HCT116 (cell line): ENCODE data around the gene FOXP1. TPM values are rescaled to one million over a fixed set of nuclear protein-coding genes. Genes with fewer than 3 reads are reported as not detected.

Experiments used
- ATAC-seq: fragments of 200-7000 bp; cut with Tn5 transposase; 2 replicates; pipeline ENCODE4 v1.9.1; 2020; ENCODE audit warnings: mild to moderate bottlenecking, moderate library complexity
- BruUV-seq: library from RNA; stranded (reverse); fragments of 400-500 nt; replicated peaks from 2 replicates; lab custom pipeline; 2021; lab: Mats Ljungman, UMichigan
- CTCF ChIA-PET: fragments of 300-600 bp; sonication (Branson Sonifier 250); formaldehyde crosslinking; loops from one replicate; lab custom pipeline; 2021; ENCODE audit warnings: antibody characterized with exemption; lab: Charles Lee
- POLR2A ChIA-PET: fragments of 300-600, 350-600 bp; sonication (Branson Sonifier 250); formaldehyde crosslinking; loops from one replicate; lab custom pipeline; 2021; ENCODE audit warnings: antibody characterized with exemption; lab: Charles Lee
- RAD21 ChIA-PET, 2 experiments: fragments of 300-600 bp; sonication (Branson Sonifier 250); formaldehyde crosslinking; loops; one replicate each; lab custom pipeline; 2023; ENCODE audit warnings: low total read pairs in 2 of 2; ENCODE audit not compliant: uncharacterized antibody in 2 of 2, unreplicated experiment in 2 of 2, low non-redundant PET in 1 of 2; lab: Charles Lee
- DNase-seq: peaks from one replicate; pipeline ENCODE4 v3.0.0-alpha.2; 2010; ENCODE audit warnings: low read depth, low spot score
- H2AFZ ChIP-seq: fragments of 200-600 bp; shearing (Covaris generic), sonication (generic); 2 replicates; pipeline ENCODE4 v1.6.1; 2017; ENCODE audit warnings: low read depth, mixed run types, mixed read lengths, antibody characterized with exemption, low read length; ENCODE audit not compliant: poor library complexity, severe bottlenecking
- H3K27ac ChIP-seq: 2 replicates; pipeline ENCODE4 v1.5.1; 2012; ENCODE audit warnings: low read depth, low read length
- H3K27me3 ChIP-seq: fragments of 200-600 bp; sonication (generic); 2 replicates; pipeline ENCODE4 v1.6.1; 2016; ENCODE audit warnings: mixed run types, low read length, mixed read lengths; ENCODE audit not compliant: insufficient read depth
- H3K36me3 ChIP-seq, 2 experiments: fragments of 200-500 bp in 1 of 2; fragments of 200-600 bp in 1 of 2; sonication (Bioruptor generic) in 1 of 2; sonication (generic) in 1 of 2; 2 replicates each; pipeline versions ENCODE4 v1.5.1 to v1.6.1; 2014 to 2016; ENCODE audit warnings: low read length in 2 of 2, inconsistent platforms in 1 of 2, mixed read lengths in 1 of 2, mixed run types in 1 of 2; ENCODE audit not compliant: insufficient read depth in 2 of 2, control insufficient read depth in 1 of 2
- H3K4me1 ChIP-seq, 2 experiments: fragments of 200-600 bp in 1 of 2; sonication (generic) in 1 of 2; 2 replicates each; pipeline versions ENCODE4 v1.5.1 to v1.6.1; 2012 to 2017; ENCODE audit warnings: low read length in 2 of 2, inconsistent platforms in 1 of 2, mild to moderate bottlenecking in 1 of 2, mixed read lengths in 1 of 2, mixed run types in 1 of 2, moderate library complexity in 1 of 2; ENCODE audit not compliant: insufficient read depth in 2 of 2, control insufficient read depth in 1 of 2
- H3K4me2 ChIP-seq: fragments of 200-600 bp; sonication (generic); 2 replicates; pipeline ENCODE4 v1.6.1; 2017; ENCODE audit warnings: mixed run types, low read length, mixed read lengths
- H3K4me3 ChIP-seq, 2 experiments: fragments of 200-600 bp in 1 of 2; sonication (generic) in 1 of 2; replicated peaks in 1 of 2; 2 replicates each; pipeline ENCODE4 v1.5.1; 2011 to 2016; ENCODE audit warnings: low read length in 2 of 2, control low read depth in 1 of 2, low read depth in 1 of 2, mild to moderate bottlenecking in 1 of 2, mixed read lengths in 1 of 2, mixed run types in 1 of 2
- H3K79me2 ChIP-seq: fragments of 200-600 bp; sonication (generic); 2 replicates; pipeline ENCODE4 v1.6.1; 2017; ENCODE audit warnings: mild to moderate bottlenecking, mixed run types, low read length, moderate library complexity, mixed read lengths; ENCODE audit not compliant: insufficient read depth
- H3K9ac ChIP-seq: fragments of 200-600 bp; sonication (generic); 2 replicates; pipeline ENCODE4 v1.6.1; 2016; ENCODE audit warnings: low read length, mixed read lengths
- H3K9me2 ChIP-seq: fragments of 200-600 bp; sonication (generic), shearing (Covaris generic); 2 replicates; pipeline ENCODE4 v1.6.1; 2017; ENCODE audit warnings: mixed run types, mild to moderate bottlenecking, moderate library complexity; ENCODE audit not compliant: insufficient read depth
- H3K9me3 ChIP-seq, 2 experiments: fragments of 200-500 bp in 1 of 2; fragments of 200-600 bp in 1 of 2; sonication (Bioruptor generic) in 1 of 2; sonication (generic) in 1 of 2; 2 replicates each; pipeline ENCODE4 v1.6.1; 2014 to 2017; ENCODE audit warnings: low read length in 2 of 2, mixed read lengths in 2 of 2, inconsistent platforms in 1 of 2, low read depth in 1 of 2, mild to moderate bottlenecking in 1 of 2, mixed run types in 1 of 2, moderate library complexity in 1 of 2; ENCODE audit not compliant: control insufficient read depth in 1 of 2, insufficient read depth in 1 of 2
- H4K20me1 ChIP-seq: fragments of 200-600 bp; sonication (generic), shearing (Covaris generic); 2 replicates; pipeline ENCODE4 v1.6.1; 2017; ENCODE audit warnings: mixed run types, mild to moderate bottlenecking, moderate library complexity; ENCODE audit not compliant: insufficient read depth
- CBX3 ChIP-seq: IDR thresholded peaks from 2 replicates; pipeline ENCODE4 v1.6.1; 2012; ENCODE audit warnings: low read depth
- EGR1 ChIP-seq: IDR thresholded peaks from 2 replicates; pipeline ENCODE4 v1.6.1; 2012; ENCODE audit warnings: low read depth
- ELF1 ChIP-seq: IDR thresholded peaks from 2 replicates; pipeline ENCODE4 v1.6.1; 2012; ENCODE audit warnings: low read depth, borderline replicate concordance
- FOSL1 ChIP-seq: IDR thresholded peaks from 2 replicates; pipeline ENCODE4 v1.6.1; 2012; ENCODE audit warnings: low read depth
- POLR2AphosphoS5 ChIP-seq: IDR thresholded peaks from 2 replicates; pipeline ENCODE4 v1.6.1; 2011; ENCODE audit warnings: mild to moderate bottlenecking, low read depth, low read length, moderate library complexity
- RAD21 ChIP-seq: IDR thresholded peaks from 2 replicates; pipeline ENCODE4 v1.6.1; 2012; ENCODE audit warnings: low read depth, mild to moderate bottlenecking
- SRF ChIP-seq: IDR thresholded peaks from 2 replicates; pipeline ENCODE4 v1.6.1; 2012; ENCODE audit warnings: low read depth
- intact Hi-C: fragments of 100-400 bp; cut with micrococcal nuclease; formaldehyde crosslinking; loops from 2 replicates; pipeline ENCODE4 v1.10.0; 2022
- total RNA-seq: library from RNA; stranded (reverse); gene quantifications from one replicate; pipeline ENCODE4 v1.2.1, GENCODE V29; 2021; ENCODE audit not compliant: unreplicated experiment
- TF ChIP-seq, protein P1 (sequence below), 3 experiments: fragments of 200-600 bp in 1 of 3; sonication (generic) in 1 of 3; IDR thresholded peaks in 2 of 3; conservative IDR thresholded peaks in 1 of 3; 2 replicates each; pipeline ENCODE4 v1.5.1; 2012 to 2017; ENCODE audit warnings: low read depth in 2 of 3, low read length in 2 of 3, antibody characterized with exemption in 1 of 3, borderline replicate concordance in 1 of 3, control low read depth in 1 of 3, mild to moderate bottlenecking in 1 of 3, mixed read lengths in 1 of 3, mixed run types in 1 of 3, moderate library complexity in 1 of 3; ENCODE audit not compliant: insufficient read depth in 1 of 3
- TF ChIP-seq, protein P2 (sequence below): IDR thresholded peaks from 2 replicates; pipeline ENCODE4 v1.6.1; 2012

The FOXP1 gene
- total RNA-seq, 1 experiment from 2014 or later = 11.4 TPM

- H3K9ac ChIP-seq = no peak overlapping the region
- H3K4me3 ChIP-seq = no peak overlapping the region
- DNase-seq = no peak
- no peak overlapping the region for H3K4me2 ChIP-seq
- intact Hi-C loops = no loop called here
- no peaks in the 10 kb centered on the region for H3K36me3 ChIP-seq
- H3K27ac ChIP-seq = no peak overlapping the region
- no peaks in the 10 kb centered on the region for H3K79me2 ChIP-seq
- TF ChIP-seq POLR2AphosphoS5 (no peak), EGR1 (no peak), FOSL1 (no peak), CBX3 (no peak), ELF1 (no peak), RAD21 (no peak), SRF (no peak)
- TF ChIP-seq, protein P1, sequence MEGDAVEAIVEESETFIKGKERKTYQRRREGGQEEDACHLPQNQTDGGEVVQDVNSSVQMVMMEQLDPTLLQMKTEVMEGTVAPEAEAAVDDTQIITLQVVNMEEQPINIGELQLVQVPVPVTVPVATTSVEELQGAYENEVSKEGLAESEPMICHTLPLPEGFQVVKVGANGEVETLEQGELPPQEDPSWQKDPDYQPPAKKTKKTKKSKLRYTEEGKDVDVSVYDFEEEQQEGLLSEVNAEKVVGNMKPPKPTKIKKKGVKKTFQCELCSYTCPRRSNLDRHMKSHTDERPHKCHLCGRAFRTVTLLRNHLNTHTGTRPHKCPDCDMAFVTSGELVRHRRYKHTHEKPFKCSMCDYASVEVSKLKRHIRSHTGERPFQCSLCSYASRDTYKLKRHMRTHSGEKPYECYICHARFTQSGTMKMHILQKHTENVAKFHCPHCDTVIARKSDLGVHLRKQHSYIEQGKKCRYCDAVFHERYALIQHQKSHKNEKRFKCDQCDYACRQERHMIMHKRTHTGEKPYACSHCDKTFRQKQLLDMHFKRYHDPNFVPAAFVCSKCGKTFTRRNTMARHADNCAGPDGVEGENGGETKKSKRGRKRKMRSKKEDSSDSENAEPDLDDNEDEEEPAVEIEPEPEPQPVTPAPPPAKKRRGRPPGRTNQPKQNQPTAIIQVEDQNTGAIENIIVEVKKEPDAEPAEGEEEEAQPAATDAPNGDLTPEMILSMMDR (IDR thresholded peaks at IDR 0.05 in 2 of 3, conservative IDR thresholded peaks at IDR 0.05 in 1 of 3; ENCODE audit: borderline replicate concordance in 1 of 3, insufficient read depth in 1 of 3, low read depth in 2 of 3, low read length in 2 of 3) = no peak
- TF ChIP-seq, protein P2, sequence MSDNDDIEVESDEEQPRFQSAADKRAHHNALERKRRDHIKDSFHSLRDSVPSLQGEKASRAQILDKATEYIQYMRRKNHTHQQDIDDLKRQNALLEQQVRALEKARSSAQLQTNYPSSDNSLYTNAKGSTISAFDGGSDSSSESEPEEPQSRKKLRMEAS = no peak
- H4K20me1 ChIP-seq = no peaks in the 10 kb centered on the region
- ChIA-PET CTCF (no interaction called here), POLR2A (no interaction called here), RAD21 (no interaction called here)
- no peak overlapping the region for H2AFZ ChIP-seq
- no peaks in the 10 kb centered on the region for H3K27me3 ChIP-seq
- no peaks in the 10 kb centered on the region for H3K4me1 ChIP-seq
- no peaks in the 10 kb centered on the region for H3K9me2 ChIP-seq
- no peak for ATAC-seq
- H3K9me3 ChIP-seq = no peaks in the 10 kb centered on the region
- BruUV-seq = no TSS peak
These were observed 275.4 kb downstream of the FOXP1 start for GRCh38 chr3:71307991-71308697.
